Measurements from ENCODE around the gene OPCML.

Gene OPCML

GRCh38 chr11:133350045-133350444 is 182.3 kb downstream of the OPCML start:
- no peak for DNase-seq

- DNase-seq, result no peak
Observed at GRCh38 chr11:133347988-133348387, 184.3 kb downstream of the OPCML start.

- DNase-seq, result no peak
Observed at GRCh38 chr11:133346137-133346536, 186.2 kb downstream of the OPCML start.

GRCh38 chr11:133343951-133344350 is 188.3 kb downstream of the OPCML start:
- DNase-seq, result no peak

GRCh38 chr11:133339495-133340140 is 192.7 kb downstream of the OPCML start:
- no peak for DNase-seq

GRCh38 chr11:133338588-133338987 is 193.7 kb downstream of the OPCML start:
- DNase-seq, result no peak

GRCh38 chr11:133337951-133338418 is 194.3 kb downstream of the OPCML start:
- no peak for DNase-seq

GRCh38 chr11:133337193-133337592 is 195.1 kb downstream of the OPCML start:
- DNase-seq, result no peak

- DNase-seq, result no peak
Observed at GRCh38 chr11:133331031-133331430, 201.3 kb downstream of the OPCML start.

- DNase-seq, result no peak
Observed at GRCh38 chr11:133326849-133327248, 205.5 kb downstream of the OPCML start.

GRCh38 chr11:133326332-133326731 is 206.0 kb downstream of the OPCML start:
- DNase-seq, result no peak

- no peak for DNase-seq
Observed at GRCh38 chr11:133325711-133326110, 206.6 kb downstream of the OPCML start.

GRCh38 chr11:133323354-133323753 is 208.9 kb downstream of the OPCML start:
- no peak for DNase-seq

GRCh38 chr11:133318221-133318620 is 214.1 kb downstream of the OPCML start:
- no peak for DNase-seq

GRCh38 chr11:133311230-133311629 is 221.1 kb downstream of the OPCML start:
- DNase-seq, result no peak

GRCh38 chr11:133306019-133306418 is 226.3 kb downstream of the OPCML start:
- DNase-seq, result no peak

- DNase-seq, result no peak
Observed at GRCh38 chr11:133305208-133305956, 226.9 kb downstream of the OPCML start.

- DNase-seq, result no peak
Observed at GRCh38 chr11:133303262-133303661, 229.0 kb downstream of the OPCML start.

- no peak for DNase-seq
Observed at GRCh38 chr11:133302056-133302455, 230.2 kb downstream of the OPCML start.

GRCh38 chr11:133300666-133301065 is 231.6 kb downstream of the OPCML start:
- no peak for DNase-seq

GRCh38 chr11:133291780-133292179 is 240.5 kb downstream of the OPCML start:
- no peak for DNase-seq

- DNase-seq, result no peak
Observed at GRCh38 chr11:133285359-133285758, 246.9 kb downstream of the OPCML start.

GRCh38 chr11:133284156-133284555 is 248.1 kb downstream of the OPCML start:
- no peak for DNase-seq

- DNase-seq, result no peak
Observed at GRCh38 chr11:133277886-133278285, 254.4 kb downstream of the OPCML start.
